ENCODE results near the gene DEPP1.

DNA sequence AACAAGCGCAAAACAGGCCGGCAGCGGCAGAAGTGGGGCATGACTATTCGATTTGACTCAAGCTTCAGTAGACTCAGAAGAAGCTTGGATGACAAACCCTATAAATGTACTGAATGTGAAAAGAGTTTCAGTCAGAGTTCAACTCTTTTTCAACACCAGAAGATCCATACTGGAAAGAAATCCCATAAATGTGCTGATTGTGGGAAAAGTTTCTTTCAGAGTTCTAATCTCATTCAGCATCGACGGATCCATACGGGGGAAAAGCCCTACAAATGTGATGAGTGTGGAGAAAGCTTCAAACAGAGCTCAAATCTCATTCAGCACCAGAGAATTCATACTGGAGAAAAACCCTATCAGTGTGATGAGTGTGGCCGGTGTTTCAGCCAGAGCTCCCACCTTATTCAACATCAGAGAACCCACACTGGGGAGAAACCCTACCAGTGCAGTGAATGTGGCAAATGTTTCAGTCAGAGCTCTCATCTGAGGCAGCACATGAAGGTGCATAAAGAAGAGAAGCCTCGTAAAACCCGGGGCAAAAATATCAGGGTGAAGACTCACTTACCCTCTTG, 24.9 kb upstream of the DEPP1 start:
- TF ChIP-seq CTCF (conservative IDR thresholded peaks at IDR 0.05; ENCODE audit: low read depth, low read length) (no peak), EZH2 (IDR thresholded peaks at IDR 0.05; ENCODE audit: borderline replicate concordance, low read depth, low read length, poor library complexity, severe bottlenecking) (no peak)

Measured in A673 (cell line).